Fibroblast of the aortic adventitia (primary cell): ENCODE measurements around the gene RS1. TPM values are rescaled to one million over a fixed set of nuclear protein-coding genes. Genes with fewer than 3 reads are reported as not detected.

Experiments
- DNase-seq: peaks from one replicate; pipeline ENCODE4 v3.0.0-alpha.2; 2010; ENCODE audit warnings: low read depth
- H3K4me3 ChIP-seq: 2 replicates; pipeline ENCODE4 v1.5.1; 2011; ENCODE audit warnings: low read depth, mild to moderate bottlenecking, control low read depth, low read length, moderate library complexity
- total RNA-seq: library from RNA; depleted of rRNA; stranded (reverse); fragments of >200 nt; gene quantifications from 2 replicates; pipeline ENCODE4 v1.2.3, GENCODE V29; 2012; ENCODE audit warnings: low replicate concordance
- TF ChIP-seq, protein P1 (sequence below): IDR thresholded peaks from 2 replicates; pipeline ENCODE4 v1.5.1; 2011; ENCODE audit warnings: mild to moderate bottlenecking, low read length, control low read depth, inconsistent platforms; ENCODE audit not compliant: insufficient read depth

Gene RS1
- total RNA-seq, 1 donor: not detected

- H3K4me3 ChIP-seq: no peak overlapping the region
- no peak for DNase-seq
- TF ChIP-seq, protein P1, sequence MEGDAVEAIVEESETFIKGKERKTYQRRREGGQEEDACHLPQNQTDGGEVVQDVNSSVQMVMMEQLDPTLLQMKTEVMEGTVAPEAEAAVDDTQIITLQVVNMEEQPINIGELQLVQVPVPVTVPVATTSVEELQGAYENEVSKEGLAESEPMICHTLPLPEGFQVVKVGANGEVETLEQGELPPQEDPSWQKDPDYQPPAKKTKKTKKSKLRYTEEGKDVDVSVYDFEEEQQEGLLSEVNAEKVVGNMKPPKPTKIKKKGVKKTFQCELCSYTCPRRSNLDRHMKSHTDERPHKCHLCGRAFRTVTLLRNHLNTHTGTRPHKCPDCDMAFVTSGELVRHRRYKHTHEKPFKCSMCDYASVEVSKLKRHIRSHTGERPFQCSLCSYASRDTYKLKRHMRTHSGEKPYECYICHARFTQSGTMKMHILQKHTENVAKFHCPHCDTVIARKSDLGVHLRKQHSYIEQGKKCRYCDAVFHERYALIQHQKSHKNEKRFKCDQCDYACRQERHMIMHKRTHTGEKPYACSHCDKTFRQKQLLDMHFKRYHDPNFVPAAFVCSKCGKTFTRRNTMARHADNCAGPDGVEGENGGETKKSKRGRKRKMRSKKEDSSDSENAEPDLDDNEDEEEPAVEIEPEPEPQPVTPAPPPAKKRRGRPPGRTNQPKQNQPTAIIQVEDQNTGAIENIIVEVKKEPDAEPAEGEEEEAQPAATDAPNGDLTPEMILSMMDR: no peak
Observed at GRCh38 chrX:18639280-18639679, 32.6 kb downstream of the RS1 start.

DNA sequence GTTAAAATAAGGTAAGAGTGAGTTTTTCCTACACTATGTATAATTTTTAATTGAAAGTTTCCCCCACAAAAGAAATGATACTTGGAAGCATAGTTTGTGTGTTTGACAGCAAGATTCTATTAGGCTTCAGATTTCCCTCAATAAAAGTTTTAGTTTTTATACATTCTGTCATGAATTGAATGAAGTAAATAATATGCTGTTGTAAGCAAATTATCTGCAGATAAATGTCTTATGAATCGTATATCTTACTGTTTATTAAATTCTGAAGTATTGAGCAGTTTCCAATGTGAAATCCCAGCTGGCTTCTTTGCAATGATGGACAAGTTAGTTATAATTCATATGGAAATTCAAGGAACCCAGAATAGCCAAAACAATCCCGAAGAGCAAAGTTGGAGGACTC is 33.5 kb downstream of the RS1 start:
- H3K4me3 ChIP-seq: no peak overlapping the region
- DNase-seq: no peak
- TF ChIP-seq, protein P1: no peak

DNA sequence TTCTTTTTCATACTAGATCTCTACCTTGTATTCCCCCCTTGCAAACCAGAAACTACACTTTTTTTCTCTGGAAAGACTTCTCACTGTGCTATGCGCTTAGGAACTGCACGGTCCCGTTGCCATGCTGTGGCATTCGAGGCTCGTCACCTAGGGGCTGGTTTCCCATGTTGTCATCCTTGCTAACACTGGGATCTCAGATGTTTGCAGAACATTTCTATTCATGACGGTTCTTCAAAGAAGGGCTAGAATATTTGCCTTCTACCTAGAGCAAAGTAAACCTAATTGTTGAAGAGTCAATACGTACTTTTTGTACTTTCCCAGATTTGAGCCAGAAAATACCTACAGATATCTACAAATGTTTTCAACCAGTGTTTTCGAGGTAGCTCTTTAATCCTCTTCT is 41.0 kb downstream of the RS1 start:
- H3K4me3 ChIP-seq: no peak overlapping the region
- TF ChIP-seq, protein P1: no peak
- DNase-seq: no peak

DNA sequence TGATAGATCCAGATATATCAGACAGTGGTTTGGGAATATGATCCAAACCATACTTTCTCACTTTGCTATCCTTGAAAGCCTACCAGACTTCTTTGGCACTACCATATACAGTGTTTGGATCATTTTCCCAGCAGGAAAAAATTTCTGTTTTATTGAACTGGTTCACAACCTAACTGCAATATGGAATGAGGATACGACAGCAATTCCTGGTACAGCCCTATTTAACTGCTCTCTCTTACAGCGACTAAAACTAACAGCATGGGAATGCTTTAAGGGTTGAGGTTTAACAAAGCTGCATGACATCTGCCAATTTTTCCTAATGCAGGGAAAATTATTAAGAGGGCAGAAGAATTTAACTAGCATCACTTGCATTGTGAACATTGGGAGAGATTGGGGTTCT is 47.3 kb downstream of the RS1 start:
- TF ChIP-seq, protein P1: no peak
- no peak for DNase-seq
- no peak overlapping the region for H3K4me3 ChIP-seq

DNA sequence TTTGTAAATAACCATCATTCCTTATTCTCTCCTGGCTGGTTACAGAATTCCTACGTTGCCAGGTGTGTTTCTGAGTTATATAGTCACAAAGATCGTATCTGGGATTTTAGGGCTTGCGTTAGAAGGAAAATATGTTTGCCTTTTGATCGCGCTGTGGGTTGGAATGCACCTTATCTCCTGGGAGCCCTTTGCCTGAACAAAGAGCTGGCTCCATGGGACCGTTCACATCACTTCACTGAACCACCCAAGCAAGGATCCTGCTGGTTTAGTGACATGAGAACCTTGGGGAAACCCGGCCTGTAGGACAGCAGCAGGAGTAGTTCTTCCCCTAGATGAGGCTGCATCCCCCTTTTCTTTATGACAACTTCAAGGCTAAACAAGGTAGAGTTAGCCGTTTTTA is 51.6 kb downstream of the RS1 start:
- TF ChIP-seq, protein P1: no peak
- DNase-seq: no peak
- H3K4me3 ChIP-seq: no peak overlapping the region

- H3K4me3 ChIP-seq: no peak overlapping the region
- no peak for DNase-seq
- TF ChIP-seq, protein P1: no peak
Observed at GRCh38 chrX:18619288-18619687, 52.6 kb downstream of the RS1 start.

DNA sequence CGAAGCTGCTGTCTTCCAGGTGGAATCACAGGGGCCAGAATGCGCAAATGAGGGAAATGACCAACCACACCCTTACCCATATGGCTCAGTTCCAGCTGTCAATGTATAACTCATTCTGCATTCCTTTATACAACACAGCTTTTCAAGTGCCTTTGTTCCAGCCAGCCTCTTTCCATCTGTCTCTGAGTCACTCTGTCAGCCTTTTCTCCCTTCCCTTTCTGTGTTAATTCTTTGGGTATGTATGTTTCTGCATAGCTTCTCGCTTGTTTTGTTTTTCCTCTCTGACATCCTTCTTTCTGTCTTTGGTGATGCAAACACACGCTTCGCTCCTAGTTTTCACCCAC is 54.5 kb downstream of the RS1 start:
- TF ChIP-seq, protein P1: no peak
- DNase-seq: peak; percentile 51
- H3K4me3 ChIP-seq: no peak overlapping the region
